T-helper 22 cell (primary cell): ENCODE results near the gene PLSCR2.
"Not testable (repeated sequence)": the region's sequence is repeated elsewhere in the genome, so short reads cannot be mapped to it uniquely, and the experiment has no call there.

ENCODE experiments used
- DNase-seq: peaks from one replicate; pipeline ENCODE4 v3.0.0-alpha.2; 2020; ENCODE audit warnings: low read depth

Gene PLSCR2

DNA sequence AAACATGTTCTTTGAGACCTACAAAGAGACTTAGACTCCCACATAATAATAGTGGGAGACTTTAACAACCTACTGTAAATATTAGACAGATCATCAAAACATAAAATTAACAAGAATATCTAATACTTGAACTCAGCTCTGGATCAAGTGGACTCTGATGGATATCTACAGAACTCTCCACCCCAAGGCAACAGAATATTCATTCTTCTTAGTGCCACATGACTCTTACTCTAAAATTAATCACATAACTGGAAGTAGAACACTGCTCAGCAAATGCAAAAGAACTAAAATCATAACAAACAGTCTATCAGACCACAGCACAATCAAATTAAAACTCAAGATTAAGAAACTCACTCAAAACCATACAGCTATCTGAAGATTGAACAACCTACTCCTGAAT, 15.9 kb upstream of the PLSCR2 start:
- DNase-seq = no peak

DNA sequence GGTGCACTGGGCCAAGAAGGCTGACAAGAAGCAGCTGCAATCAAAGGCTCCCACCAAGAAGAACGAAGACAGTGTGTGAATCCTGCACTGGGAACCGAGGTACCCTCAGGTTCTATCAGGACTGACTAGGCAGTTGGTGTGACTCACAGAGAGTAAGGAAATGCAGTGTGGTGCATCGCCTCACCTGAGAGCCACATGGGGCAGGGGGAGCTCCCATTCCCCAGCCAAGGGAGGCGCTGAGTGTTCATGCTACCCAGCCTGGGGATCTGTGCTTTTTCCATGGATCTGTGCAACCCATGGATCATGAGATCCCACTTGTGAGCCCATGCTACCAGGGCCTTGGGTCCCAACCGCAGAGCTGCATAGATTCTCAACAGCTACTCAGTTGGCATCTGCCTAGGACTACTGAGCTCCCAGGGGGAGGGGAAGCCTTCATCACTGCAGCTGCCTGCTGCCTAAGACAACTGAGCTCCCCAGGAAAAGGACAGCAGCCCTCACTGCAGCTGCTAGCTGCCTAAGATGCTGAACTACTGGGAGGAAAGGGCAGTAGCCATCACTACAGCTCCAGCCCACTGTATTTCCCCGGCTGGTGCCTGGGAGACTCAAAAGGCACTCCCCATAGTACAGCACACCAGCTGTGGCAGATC, 6.9 kb upstream of the PLSCR2 start:
- DNase-seq = no peak

DNA sequence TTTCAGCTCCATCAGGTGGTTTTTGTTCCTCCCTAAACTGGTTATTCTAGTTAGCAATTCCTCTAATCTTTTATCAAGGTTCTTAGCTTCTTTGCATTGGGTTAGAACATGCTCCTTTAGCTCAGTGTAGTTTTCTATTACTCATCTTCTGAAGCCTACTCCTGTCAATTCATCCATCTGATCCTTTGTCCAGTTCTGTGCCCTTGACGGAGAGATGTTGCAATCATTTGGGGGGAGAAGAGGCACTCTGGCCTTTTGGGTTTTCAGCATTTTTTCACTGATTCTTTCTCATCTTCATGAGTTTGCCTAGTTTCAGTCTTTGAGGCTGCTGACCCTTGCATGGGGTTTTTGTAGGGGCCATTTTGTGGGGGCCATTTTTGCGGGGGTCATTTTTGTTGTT, 5.6 kb upstream of the PLSCR2 start:
- DNase-seq = not testable (repeated sequence)

DNA sequence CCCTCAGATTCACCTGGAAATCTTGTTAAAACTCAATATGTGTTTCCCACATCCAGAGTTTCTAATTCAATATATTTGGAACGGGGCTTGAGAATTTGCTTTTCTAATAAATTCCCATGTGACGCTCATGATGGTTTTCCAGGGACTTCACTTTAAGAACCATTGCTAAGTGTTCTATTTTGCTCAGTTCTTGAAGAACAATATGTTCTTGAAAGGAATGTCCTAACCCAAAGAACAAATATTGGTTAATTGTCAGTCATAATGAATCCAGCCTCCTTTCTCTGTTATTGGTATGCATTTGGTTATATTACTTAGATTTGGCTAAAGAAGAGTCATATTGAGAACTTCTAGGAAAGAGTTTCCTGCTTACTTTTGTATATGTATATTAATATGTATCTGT, 4.4 kb upstream of the PLSCR2 start:
- no peak for DNase-seq

DNA sequence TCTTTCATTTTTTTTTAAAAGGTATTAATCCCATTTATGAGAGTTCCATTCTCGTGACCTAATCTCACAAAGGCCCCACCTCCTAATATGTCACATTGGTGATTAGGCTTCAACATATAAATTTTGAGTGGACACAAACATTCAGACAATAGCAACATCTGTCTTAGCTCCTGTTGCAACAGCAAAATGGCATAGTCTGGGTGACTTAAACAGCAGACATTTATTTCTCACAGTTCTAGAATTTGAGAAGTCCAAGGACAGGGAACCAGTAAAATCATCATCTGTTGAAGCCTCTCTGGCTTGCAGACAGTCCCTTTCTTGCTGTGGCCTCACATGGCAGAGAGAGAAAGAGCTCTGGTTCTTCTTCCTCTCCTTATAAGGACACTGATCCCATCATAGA, 3.2 kb upstream of the PLSCR2 start:
- no peak for DNase-seq

DNA sequence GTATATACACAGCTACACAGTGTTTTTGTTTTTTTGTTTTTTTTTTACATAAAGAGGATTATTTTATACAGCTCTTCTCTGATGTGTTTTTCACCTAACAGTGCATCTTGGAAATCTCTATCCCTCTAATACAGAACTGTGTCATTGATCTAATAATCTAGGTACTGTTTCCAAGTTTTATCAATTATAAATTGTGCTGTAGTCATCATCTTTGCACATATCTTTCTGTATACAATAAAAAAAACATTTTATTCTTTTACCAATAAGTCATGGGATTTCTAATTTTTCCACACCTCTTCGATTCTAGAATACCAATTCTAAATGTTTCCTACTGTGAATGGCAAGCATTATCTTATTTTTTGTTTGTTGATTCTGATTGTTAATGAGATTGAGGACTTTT, 1.7 kb upstream of the PLSCR2 start:
- no peak for DNase-seq

DNA sequence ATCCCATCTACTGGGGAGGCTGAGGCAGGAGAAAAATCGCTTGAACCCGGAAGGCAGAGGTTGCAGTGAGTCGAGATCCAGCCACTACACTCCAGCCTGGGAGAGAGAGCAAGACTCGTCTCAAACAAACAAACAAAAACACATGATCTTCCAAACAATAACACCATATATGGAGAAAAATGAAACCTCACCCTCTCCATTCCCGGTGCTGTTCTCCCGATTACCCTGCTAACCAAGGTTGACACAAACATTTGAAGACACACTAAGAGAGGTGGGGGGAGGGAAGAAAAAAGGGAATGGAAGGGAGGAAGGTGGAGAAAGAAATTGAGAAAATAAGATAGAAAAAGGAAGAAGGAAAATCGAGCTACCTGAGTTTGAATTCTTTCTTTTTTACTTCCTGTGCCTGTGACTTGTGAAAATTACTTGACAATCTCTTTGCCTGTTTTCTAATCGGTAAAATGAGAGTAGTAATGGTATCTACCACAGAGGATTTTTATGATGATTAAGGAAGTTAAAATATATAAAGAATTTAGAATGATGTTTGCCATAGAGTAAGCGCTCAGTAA, 1.1 kb upstream of the PLSCR2 start:
- no peak for DNase-seq

DNA sequence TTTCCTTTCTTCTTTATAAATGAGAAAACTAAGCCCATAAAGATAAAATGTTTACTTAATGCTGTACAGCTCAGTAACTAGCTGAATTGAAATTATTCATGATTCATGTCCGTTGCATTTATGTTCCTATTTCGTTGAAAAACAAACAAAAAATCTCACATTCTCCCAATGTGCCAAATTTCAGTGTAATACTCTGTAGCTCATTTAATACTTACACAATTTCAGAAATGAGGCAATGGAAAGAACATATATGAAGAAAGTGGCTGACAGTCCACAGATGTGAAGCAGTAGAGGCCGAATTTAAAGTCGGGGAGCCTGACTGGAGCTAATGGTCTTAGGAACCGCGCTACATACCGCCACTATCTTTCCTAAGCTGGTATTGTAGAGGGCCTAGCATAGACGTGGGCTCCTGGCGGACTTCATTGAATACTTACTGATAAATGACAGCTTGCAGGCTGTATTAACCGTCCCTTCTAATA, 651 bp downstream of the PLSCR2 start:
- DNase-seq = no peak

DNA sequence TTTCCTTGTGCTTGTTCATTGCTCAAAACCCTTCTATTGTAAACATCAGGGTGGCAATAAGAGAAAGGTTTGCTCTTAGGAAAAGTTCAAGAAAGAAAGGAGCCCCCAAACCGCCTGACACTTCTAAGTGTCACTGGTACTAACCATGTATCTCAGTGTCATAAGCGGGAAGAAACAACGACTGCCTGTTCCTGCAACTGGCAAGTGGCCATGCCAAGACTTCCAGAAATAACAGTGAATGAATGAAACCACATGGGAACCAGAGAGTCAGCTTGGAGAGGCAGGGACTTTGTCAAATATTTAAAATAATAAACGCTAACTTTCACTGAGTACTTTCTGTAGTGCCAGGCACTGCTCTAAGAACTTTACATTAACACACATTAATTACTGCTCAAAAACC, 1.1 kb downstream of the PLSCR2 start:
- DNase-seq = no peak

DNA sequence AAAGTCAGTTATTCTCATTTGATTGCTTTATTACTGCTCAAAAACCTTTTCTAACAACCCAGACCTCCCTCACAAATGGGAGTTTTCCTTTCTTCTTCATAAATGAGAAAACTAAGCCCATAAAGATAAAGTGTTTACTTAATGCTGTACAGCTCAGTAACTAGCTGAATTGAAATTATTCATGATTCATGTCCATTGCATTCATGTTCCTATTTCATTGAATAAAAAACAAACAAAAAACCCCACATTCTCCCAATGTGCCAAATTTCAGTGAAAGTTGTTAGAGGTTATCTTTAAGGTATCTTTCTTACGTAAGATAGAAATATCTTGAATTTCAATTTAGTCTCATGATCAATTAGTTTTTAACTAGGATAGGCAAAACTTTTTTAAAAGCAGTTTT, 2.8 kb downstream of the PLSCR2 start:
- DNase-seq = no peak

DNA sequence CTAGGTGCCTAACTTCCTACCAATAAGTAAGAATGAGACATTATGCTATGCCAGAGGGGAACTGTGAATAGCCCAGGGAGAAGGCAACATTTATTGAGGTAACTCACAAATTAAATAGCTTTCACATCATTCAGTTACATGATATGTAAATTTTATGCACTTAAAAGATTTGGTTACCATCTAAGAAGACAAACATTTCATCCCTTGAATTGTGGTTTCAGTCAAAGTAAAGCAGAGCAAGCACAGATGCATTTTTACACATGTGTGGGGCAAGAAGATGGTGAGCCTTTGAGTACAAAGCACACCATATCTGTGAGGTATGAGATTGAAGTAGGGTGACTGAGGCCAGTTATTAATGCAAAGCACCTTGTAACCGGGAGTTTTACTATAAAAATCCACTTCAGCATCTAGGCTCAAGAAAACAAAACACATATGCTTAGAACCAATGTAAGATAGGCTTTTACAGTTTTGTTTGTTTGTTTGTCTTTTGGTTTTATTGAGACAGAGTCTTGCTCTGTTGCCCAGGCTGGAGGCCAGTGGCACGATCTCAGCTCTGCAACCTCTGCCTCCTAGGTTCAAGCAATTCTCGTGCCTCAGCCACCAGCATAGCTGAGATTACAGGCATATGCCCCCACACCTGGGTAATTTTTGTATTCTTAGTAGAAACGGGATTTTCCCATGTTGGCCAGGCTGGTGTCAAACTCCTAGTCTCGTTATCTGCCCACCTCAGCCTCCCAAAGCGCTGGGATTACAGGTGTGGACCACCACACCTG, 3.5 kb downstream of the PLSCR2 start:
- no peak for DNase-seq

DNA sequence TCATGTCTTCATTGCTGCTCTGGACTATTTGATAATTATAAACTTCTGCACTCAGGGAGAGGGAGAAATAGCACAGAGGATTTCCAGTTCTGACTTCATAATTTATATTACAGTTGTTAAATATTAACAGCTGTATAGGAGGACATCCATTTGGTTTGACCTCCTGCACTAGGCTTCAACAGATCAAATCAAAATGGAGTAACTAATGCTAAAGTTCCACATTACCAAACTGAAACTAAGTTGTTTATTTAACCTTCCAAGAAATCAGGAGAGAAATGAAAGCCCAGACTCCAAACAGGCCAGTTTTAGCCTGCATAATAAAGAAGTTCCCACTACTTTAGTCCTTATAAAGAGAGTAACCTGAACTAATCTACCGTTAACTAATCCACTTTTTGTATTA, 4.6 kb downstream of the PLSCR2 start:
- no peak for DNase-seq

DNA sequence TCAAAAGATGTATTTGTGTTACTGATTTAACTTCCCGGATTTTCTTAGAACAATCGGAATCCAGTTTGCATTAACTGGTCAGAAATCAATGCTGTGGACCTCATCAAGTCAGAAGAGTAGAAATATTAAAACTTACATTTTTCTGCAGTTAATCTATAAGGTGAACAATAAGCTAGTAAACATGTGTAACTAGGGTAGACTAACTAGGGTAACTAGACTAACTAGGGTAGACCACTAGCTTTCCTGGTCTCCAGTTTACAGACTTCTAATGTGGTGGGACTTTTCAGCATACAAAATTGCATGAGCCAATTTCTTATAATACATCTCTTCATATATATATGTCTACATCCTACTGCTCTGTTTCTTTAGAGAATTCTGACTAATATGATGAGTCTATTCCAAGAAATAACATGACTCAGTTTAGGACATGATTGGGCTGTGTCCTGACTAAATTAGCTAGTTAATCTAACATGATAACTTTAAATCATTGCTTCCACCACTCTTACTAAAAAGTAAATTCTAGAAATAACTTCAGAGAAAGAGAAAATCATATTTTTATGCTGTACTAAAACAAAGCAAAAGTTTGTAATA, 5.3 kb downstream of the PLSCR2 start:
- DNase-seq = no peak

DNA sequence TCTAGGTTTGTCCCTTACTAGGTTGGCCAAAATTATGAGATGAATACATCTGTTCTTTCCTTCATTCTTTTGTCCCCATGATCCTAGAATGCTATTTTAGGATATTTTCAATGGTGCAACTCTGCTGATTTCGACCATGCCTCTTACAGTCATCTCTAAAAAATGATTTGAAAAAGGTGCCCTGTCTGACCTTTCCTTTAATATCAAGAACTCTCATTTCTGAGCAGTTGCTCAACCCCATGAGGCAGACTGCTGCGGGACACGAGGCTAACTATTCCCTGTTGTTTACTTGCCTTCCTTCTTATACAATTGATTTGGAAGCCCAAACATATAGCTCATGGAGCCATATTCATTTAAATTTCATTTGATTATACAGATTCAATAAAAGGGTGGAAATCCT, 14.6 kb downstream of the PLSCR2 start:
- no peak for DNase-seq

DNA sequence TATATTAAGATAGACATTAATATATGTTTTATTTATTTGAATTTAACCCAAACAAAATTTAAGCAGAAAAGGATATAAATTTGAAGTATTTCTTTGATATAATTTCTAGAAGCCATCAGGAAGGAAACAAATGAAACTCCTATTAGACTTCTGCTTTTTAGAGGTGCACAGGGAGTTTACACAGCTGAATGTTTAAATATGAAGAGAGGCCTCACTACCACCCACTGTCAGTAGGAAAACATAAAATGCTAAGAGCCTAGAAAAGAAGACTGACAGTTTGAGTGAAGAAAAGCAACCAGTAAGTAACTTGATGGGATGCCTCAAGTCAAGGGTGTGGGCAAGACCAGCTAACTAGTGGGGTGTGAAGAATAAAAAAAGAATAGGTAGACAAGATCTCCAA, 19.7 kb downstream of the PLSCR2 start:
- no peak for DNase-seq

DNA sequence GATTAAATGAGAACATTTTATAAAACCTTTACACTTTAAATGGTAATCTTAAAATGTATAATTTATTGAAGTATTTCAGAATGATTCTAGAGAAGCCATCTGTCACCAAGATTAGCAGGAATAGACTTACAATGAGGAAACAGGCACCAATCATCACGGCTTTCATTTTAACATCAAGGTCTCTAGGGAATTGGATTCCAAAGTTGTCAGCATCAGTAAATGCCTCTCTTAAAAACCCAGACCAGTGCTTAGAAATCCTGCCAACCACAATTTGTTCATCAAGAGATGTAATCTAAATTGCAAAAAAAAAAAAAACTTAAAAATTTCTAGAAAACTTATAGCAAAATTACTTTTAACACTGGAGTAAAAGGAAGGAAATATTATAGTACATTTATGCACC, 20.3 kb downstream of the PLSCR2 start:
- no peak for DNase-seq

DNA sequence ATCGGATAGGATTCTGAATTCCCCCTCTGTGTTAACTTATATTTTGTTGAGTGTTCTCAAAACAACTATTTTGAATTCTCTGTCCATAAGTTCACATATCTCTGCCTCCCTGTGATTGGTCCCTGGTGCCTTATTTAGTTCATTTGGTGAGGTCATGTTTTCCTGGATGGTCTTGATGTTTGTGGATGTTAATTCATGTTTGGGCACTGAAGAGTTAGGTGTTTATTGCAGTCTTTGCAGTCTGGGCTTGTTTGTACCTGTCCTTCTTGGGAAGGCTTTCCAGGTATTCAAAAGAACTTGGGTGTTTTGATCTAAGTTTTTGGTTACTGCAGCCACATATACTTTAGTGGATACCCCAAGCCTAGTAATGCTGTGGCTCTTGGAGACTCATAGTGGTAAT, 23.3 kb downstream of the PLSCR2 start:
- DNase-seq = no peak

DNA sequence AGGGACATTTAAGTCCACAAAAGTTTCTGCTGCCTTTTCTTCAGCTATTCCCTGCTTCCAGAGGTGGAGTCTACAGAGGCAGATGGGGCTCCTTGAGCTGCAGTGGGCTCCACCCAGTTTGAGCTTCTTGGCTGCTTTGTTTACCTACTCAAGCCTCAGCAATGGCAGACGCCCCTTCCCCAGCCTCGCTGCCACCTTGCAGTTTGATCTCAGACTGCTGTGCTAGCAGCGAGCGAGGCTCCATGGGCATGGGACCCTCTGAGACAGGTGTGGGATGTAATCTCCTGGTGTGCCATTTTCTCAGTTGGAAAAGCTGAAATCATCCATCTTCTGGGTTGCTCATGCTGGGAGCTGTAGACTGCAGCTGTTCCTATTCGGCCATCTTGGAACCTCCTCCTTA, 29.1 kb downstream of the PLSCR2 start:
- not testable (repeated sequence) for DNase-seq

DNA sequence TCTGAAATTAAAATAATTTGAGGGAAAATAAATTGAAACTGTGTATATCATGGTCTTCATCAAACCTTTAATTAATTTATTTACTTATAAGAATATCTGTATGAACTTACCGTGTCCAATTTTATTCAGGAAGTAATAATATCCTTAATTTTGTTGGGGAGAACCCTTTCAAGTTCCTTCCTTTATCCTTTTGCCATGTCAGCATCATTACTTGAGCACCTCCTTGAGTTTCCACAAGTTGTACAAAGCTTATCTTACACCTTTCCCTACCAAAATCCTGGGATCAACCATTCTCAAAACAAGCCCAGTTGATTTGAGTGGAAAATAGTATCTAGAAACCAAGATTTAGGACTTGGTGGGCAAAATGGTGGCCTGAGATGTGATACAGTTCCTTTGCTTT, 37.3 kb downstream of the PLSCR2 start:
- no peak for DNase-seq

DNA sequence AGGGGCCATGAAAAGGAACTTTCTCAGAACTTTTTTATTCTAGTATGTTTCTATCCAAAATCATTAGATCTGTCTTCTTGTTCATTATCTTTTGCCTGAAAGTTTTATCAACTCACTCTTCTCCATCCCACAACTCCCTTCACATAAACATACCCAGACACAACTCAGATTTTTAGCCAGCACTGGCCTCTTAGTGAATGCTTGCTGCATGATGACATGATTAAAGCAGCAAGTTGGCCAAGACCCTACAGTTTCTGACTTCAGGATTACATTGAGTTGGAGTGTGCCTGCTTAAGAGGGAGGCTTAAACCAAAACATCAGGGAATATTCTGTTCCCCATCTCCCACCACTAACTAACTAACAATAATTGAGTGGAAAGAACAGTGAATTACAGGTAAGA, 38.1 kb downstream of the PLSCR2 start:
- no peak for DNase-seq

DNA sequence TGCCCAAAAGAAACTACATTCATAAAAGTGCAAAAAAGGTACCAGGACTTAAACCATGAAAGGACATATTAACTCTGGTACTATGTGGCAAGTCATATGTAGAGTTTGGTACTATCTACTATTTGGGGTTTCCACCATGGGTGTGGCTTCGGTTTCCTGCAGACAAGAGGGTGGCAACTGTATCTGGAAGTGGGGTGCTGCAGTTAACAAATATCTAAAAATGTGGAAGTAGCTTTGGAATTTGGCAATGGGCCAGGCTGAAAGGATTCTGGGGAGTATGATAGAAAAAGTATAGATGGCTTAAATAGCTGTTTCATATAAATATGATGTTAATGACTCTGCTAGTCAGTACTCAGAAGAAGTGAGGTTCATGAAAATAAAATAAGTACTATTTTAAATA, 44.0 kb downstream of the PLSCR2 start:
- DNase-seq = no peak

DNA sequence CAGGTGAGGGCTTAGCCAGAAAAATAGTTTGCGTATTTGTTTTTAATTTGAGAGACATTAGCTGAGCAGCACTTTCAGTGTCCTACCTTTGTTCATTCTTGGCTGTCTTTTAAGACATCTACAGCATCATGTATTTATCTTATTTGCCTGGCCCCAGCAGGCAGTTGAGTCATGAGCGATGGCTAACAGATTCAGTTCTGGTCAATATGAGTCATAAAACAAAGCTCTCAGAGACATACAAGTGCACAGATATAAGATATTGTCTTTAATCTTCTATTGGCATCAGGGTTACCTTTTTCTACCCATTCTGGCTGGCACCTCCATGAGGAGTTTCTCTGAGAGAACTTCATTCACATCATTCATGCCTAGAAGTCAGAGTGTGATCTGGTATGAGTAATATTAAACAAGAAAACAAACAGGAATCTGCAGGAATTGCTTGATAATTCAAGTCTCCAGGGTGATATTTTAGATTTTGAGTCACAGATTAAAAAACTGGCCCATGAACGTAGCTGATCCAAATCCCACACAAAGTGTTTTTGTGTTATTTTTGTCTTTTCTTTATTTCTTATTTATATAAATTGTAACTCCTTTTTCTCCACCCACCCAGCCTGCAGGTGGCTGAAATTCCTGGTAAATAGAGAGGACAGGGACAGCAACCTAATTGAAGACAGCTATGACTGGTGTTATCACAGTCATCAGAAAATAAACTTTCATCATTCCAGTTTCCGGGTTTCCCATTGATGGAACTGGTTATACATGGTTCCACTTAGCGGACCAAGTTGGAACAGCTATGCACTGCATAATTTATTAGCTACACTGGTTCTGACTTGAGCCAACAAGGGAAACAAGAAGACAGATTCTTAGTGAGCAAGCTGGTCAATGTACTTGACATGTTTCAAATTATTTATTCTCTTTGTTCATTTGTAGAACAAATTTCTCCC, 47.3 kb downstream of the PLSCR2 start:
- no peak for DNase-seq
